Activated CD8-positive, alpha-beta memory T cell treated with anti-CD3 and anti-CD28 coated beads, Interleukin-2, amount 50 U/mL, for 48 hours (primary cell): ENCODE measurements around the gene ZNF45.
A peak's percentile ranks its signal among the peaks of the same experiment; 100 is the strongest.
"Not testable (repeated sequence)": the region's sequence is repeated elsewhere in the genome, so short reads cannot be mapped to it uniquely, and the experiment has no call there.

Experiments used
- DNase-seq: peaks from one replicate; pipeline ENCODE4 v3.0.0-alpha.2; 2020

The ZNF45 gene

DNA sequence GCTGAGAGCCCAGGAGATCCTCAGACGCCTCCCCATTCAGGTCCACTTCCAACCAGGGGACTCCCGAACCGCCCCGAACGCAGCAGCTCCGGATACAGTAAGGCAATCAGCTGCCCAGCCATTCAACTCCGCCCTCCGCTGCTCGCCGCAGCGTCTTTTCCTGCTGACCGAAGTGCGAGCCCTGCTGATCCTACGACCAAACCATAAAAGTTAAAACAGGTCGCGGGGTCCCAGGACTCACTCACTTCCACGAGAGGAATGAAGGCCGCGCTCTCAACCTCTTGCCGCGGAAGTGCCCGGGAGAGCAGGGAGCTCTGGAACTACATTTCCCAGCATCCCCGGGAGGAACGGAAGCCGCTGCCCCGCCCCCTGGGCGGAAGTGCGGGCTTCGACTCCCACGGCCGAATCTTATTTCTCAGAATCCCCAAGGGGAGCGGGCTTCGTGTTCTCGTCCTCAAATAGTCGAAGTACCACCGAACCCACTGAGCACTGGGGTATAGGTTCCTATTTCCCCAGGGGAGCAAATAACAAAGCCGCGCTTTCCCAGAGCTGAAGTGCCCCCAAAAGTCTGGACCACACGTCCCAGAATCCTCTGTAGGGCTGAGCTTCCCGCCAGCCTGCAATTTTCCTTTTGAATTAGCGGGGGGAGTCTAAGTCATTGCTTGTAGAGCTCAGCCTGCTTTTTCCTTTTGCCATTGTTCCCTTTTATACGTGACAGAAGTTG, at the start of gene ZNF45:
TSS of gene ZNF45 (minus strand) at position 298 of the 724 bp plus-strand sequence. CDS start 13,097 bp downstream, outside the sequence.
- peak; percentile 91 for DNase-seq

DNA sequence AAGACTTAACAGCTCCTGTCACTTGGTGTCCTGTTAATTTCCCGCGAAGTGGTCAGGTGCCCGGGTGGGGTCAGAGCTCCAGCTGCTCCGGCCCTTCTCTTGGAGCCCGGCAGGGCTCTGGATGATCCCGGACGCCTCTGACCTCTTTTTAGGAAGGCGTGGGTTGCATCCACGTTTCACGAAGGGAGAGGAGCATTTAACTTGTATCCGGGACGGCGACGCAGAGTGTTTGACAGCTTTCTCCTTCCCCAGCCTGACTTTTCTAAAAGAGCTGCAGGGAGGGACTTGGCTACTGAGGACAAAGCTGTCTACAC, 49.6 kb upstream of the ZNF45 start:
- DNase-seq = peak; percentile 55

DNA sequence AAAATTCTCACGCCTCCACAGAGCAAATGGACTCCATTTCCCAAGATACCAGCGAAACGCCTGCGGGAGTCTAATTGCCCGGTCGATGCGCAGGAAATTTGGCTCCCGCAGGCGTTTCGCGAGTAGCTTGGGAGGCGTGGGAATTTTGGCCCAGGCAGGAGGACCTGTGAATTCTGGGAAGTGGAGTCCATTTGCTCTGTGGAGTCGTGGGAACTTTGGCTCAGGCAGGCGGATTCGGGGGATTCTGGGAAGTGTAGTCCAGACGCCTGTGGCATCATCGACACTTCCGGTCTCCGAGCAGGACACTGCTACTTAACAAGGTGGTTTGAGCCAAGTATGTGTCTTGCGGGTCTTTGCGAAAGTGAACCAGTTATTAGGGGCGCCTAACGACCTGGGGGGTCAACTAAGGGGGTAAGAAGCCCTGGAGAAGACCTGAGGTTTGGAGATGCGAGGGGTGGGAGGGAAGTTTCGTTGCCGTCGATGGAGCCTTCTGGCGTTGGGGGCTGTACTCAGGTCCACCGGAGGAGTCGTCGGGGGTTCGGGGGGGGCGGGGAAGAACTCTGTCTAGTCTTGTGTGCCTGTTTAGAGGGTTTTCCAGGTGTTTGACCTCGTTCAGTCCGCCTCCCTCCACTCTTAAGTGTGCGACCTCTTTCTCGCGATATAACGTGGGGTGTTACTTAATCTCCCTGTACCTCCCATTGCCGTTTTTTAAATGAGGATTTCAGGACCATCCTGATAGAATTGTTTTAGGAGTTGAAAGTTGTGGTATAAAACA, 49.0 kb upstream of the ZNF45 start, which contains the start of gene ZNF155:
TSS of gene ZNF155 (plus strand) at position 277 of the 775 bp plus-strand sequence. CDS start 4,356 bp downstream, outside the sequence.
- DNase-seq = peak; percentile 82

DNA sequence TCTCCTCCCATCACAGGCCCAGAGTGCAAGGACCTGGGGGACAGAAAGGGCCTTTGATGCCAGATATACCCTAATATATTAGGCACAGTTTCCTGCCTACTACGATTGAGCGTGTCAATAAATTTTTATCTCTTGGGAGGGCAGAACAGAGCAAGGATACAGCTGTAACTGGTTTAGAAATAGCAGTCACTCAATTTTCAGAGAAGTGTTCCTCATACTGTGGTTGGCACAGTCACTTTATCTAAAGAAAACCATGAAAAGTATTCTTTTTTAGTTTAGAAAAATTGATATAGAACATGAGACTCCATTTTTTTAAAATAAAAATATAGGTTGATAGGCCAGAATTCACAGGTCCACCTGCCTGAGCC, 48.4 kb upstream of the ZNF45 start:
- no peak for DNase-seq

DNA sequence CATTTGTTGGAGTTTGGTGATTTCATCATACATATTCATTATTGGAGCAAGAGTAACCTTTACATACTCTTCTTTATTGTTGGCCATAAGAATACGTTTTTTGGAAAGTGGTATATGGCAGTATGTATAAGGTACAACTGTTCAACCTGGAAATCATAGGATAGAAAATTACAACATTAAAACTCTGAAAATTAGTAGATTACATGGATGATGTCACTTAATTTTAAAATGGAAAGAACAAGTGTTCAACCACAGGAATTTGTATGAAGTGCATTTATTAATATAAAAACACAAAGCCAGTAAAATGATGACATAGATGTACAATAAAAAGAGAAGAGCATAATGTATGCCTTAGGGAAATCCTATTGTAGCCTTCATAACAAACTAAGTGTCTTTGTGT, 41.6 kb upstream of the ZNF45 start:
- DNase-seq = no peak

DNA sequence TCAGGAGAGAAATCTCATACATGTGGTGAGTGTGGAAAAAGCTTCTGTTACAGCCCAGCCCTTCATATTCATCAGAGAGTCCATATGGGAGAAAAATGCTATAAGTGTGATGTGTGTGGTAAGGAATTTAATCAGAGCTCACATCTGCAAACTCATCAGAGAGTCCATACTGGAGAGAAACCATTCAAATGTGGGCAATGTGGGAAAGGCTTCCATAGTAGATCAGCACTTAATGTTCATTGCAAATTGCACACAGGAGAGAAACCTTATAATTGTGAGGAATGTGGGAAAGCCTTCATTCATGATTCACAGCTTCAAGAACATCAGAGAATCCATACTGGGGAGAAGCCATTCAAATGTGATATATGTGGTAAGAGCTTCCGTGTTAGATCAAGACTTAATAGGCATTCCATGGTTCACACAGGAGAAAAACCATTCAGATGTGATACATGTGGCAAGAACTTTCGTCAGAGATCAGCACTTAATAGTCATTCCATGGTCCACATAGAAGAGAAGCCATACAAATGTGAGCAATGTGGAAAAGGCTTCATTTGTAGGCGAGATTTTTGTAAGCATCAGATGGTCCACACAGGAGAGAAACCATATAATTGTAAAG, 31.1 kb upstream of the ZNF45 start:
- DNase-seq = no peak

DNA sequence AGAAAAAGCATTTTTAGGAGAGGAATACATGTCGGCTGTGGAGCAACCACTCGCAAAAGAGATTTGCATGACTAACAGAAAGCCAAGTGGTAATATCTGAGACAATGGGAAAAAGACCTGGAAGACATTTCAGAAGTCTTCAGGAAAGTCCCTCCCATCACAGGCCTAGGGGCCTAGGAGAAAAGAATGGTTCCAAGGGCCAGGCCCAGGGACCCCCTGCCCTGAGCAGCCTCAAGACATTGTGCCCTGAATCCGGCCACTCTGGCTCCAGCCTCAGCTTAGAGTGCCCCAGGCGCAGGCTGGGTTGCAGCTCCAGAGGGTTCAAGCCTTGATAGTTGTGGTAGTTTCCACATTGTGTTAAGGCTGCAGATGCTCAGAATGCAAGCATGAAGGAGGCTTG, 25.3 kb upstream of the ZNF45 start:
- no peak for DNase-seq

DNA sequence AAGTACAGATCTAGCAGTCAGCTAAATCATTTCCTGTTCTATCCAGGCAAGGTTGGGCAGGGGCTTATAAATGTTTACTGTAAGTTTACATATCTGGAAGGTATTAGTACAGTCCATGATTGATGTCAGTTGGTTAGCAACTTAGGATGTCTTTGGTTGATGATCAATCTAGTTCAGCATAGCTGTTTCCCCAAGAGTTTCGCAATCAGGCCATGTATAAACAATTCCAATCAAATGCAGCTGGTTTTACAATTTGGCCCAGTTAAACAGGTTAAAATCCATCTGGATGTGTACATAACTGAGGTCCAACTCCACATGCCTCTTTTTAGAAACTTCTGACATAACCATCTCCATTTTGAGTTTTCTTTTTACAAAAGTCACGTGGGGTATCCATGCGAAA, 22.8 kb upstream of the ZNF45 start:
- no peak for DNase-seq

DNA sequence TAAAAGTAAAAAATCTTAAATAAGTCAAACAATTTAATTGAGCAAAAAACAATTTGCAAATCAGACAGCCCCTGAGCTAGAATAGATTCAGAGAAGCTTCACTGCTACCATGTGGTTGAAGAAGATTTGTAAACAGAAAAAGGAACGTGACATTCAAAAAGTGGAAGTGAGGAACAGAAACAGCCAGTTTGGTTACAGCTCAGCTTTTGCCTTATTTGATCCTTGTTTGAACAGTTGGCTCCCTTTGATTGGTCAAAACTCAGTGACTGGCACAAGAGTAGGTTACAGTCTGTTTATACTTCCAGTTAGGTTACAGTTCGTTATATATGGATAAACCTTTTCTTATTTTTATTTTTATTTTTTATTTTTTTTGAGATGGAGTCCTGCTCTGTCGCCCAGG, 21.7 kb upstream of the ZNF45 start:
- DNase-seq = no peak

DNA sequence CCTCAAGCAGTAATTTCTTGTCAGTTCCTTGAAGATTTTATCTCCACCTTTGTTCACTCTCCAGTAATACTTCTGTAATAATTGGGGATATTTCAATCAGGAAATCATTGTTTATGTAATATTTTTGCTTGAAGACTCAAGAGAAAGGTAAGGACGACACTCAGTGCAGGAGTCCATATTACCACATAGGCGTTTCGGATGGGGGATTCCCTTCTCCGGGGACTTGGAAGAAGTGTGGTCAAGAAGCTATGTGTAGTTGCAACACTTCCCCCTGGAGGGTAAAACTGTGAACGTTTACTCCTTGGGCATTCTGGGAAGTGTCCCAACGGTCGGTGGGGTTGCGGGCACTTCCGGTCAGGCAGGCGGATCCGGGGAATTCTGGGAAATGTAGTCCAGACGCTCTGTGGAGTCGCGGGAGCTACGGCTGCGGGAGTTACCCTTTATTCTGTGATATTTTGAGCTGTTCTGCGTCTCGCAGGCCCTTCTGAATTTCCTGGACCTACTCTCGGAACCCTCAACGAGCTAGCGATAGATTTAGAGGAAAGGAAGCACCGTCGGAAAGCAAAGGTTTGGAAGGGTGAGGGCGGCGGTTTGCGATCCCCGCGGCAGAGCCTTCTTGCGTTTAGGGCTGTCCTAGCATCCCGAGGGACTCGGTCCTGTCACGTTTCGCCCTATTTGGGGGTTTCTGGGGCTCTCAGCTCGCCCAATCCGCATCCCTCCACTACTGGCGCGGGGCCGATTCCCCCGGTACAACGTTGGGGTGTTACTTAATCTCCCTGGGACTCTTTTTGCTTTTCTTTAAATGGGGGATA, 16.0 kb upstream of the ZNF45 start, which contains the start of gene ZNF221:
TSS of gene ZNF221 (plus strand) at position 395 of the 812 bp plus-strand sequence. CDS start 11,499 bp downstream, outside the sequence.
- peak; percentile 82 for DNase-seq

DNA sequence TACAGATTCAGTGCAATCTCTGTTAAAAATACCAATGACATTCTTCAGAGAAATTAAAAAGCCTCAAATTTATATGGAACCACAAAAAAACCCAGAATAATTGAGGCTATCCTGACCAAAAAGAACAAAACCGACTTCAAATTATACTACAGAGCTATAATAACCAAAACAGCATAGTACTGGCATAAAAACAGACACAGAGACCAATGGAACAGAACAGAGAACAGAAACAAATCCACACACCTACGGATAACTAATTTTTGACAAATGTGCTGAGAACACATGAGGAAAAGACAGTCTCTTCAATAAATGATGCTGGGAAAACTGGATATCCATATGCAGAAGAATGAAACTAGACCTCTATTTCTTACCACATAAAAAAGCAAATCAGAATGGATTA, 14.7 kb upstream of the ZNF45 start:
- DNase-seq = not testable (repeated sequence)

DNA sequence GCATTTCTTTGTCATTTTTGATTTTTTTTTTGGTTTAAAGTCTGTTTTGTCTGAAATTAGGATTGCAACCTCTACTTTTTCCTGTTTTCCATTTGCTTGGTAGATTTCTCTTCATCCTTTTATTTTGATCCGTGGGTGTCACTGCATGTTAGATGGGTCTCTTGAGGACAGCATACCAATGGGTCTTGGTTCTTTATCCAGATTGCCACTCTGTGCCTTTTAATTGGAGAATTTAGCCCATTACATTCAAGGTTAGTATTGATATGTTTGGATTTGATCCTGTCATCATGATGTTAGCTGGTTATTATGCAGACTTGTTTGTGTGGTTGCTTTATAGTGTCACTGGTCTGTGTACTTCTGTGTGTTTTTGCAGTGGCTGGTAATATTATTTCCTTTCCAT, 12.3 kb upstream of the ZNF45 start:
- not testable (repeated sequence) for DNase-seq

DNA sequence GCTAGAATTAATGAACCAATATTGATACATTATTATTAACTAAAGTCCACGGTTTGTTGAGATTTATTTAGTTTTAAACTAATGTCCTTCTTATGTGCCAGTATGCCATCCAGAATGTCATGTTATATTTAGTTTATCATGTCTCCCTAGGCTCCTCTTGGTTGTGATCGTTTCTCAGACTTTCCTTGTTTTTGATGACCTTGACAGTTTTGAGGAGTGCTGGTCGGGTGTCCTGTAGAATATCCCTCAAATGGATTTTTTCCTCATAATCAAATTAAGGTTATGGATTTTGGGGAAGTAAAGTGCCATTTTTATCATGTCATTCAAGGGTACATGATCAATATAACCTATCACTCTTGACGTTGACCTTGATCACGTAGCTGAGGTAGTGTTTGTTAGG, 6.1 kb upstream of the ZNF45 start:
- DNase-seq = no peak

DNA sequence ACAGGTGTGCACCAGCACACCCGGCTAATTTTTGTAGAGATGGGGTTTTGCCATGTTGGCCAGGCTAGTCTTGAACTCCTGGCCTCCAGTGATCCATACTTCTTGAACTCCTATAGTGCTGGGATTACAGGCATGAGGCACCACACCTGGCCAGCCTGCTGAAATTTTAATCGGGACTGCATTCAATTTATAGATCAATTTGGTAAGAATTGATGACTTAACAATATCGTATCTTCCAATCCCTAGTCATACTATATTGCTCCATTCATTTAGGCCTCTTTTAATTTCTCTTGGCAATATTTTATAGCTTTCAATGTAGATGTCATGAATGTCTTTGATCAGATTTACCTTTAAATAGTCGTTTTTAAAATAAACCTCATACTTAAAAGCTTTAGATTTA, 5.6 kb upstream of the ZNF45 start:
- no peak for DNase-seq

DNA sequence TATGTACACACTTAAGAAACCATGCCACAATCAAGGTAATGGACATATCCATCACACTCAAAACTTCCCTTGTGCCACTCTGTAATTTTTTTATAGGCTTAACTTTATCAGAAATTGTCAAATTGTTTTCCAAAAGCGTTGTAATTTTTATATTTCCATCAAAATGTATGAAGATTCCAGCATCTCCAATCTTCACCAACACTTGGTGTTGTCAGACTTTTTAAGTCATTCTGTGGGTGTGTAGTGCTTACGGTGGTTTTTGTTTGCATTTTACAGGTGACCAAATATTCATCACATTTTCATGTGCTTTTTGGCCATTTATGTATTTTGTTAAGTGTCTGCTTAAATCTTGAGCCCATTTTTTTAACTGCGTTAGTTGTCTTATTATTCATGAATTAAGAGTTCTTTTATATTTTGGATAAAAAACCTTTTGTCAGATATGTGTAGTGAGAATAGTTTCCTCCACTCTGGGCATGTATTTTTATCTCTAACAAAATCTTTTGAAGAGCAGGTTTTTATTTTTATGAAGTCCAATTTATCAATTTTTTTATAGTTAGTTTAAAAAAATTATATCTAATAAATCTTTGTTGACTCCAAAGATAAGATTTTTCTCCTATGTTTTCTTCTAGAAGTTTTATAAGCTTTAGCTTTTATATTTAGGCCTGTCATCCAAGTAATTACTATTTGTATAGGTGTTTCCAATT, 4.6 kb upstream of the ZNF45 start:
- DNase-seq = no peak

DNA sequence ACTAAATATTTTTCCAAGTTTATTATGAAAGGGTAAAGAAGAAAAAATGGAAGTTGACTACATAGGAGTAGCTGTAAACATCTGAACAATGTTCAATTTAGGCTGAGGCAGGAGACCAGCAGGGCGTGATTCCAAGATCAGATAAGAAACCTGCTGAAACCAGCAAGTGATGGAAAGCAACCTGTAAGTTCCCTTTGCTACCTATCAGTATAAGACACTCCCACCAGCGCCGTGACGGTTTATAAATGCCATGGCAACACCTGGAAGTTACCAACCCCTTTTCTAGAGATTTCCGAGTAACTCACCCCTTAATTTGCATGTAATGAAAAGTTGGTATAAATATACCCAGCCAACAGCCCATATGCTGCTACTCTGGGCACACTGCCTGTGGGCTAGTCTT, 1.1 kb upstream of the ZNF45 start:
- DNase-seq = no peak

DNA sequence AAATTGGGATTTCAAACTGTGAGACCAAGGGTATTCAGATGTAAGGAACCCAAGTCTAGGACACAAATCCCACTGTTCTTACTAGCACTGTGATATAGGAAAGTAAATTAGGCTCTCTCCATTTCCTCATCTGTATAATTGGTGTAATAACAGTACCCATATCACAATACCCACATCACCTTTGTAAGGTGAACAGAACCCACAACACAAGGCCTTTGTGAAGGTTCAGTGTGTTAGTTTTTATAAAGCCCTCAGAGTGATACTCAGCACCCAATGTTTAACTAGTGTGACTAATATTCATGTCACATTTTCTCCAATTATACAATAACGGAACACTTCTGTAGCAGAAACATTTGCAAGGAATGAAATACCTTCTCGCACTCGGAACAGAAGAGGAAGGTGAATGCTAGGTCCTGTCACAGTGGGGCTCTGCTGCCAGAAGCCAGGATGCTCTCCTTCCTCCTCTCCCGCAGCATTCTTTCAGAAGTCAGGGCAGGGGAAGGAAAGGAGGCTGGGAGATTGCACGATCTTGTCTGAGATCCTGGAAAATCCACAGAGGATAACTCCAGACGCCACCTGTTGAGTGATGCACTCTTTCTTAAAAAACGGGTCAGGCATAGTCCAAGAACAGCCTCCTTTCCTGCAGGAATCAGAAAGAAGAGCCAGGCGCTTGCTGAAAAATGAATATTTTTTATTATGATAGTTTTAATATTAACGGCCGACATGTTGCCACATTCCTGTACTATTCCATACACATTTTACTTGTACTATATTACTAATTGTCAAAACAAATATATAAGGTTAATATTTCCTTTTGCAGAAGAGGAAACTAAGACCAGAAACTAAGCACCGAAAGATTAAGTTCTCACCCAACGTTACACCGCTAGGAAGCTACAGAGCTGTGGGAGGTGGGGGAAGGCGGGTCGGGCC, 762 bp downstream of the ZNF45 start:
- DNase-seq = no peak

DNA sequence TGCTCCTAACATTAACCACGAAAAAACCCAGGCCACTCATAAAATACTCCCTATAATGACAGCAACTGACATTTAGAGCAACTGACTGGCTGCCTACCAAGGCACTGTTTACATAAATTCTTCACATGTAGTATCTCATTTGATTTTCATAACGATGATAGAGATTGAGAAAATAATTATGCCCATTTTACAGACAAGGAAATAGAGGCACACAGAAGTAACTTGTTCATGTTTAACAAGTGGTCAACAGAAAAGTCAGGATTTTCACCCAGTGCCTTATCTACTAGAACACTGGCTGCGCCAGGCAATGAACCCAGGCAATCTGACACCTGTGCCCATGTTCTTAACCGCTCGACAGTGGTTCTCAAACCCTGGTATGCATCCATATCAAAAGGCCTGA, 6.3 kb downstream of the ZNF45 start:
- no peak for DNase-seq

DNA sequence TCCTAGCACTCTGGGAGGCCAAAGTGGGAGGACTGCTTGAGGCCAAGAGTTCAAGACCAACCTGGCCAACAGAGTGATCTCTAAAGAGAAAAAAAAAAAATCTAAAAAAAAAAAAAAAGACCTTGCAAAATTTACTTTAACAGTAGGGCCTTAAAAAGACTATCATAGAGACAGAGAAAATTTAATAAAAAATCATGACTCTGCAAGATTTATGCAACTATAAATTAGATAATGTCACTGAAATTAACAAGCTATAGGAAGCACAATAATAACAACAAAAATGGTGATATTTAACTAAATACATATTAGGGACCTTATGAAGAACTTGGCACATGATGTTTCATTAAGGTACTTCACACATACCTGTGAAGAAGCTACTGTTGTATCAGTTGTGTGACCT, 11.2 kb downstream of the ZNF45 start:
- DNase-seq = no peak

DNA sequence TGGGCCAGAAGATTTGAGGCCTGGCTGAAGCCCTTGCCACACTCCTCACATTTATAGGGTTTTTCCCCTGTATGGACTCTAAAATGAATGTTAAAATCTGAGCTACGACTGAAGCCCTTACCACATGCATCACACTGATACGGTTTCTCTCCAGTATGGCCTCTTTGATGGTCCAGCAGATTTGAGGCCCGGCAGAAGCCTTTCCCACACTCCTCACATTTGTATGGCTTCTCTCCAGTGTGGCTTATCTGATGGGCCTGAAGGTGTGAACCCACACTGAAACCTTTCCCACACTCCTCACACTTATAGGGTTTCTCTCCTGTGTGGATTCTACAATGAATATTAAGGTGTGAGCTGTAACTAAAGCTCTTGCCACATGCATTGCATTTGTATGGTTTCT, 21.0 kb downstream of the ZNF45 start:
- no peak for DNase-seq

DNA sequence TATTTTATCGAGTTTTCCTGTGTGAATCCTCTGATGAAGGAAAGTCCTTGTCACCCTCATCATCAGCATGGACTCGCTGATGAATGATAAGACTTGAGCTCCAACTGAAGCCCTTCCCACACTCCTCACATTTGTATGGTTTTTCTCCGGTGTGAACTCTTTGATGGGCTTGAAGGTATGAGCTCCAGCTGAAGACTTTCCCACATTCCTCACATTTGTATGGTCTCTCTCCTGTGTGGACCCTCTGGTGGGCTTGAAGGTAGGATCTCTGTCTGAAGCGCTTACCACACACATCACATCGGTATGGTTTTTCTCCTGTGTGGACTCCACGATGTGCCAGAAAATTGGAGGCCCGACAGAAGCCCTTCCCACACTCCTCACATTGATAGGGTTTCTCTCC, 21.7 kb downstream of the ZNF45 start:
- no peak for DNase-seq
